ENCODE data around the gene SPIRE2.
A peak's percentile ranks its signal among the peaks of the same experiment; 100 is the strongest.
"Not testable (repeated sequence)": the region's sequence is repeated elsewhere in the genome, so short reads cannot be mapped to it uniquely, and the experiment has no call there.

SPIRE2 gene

DNA sequence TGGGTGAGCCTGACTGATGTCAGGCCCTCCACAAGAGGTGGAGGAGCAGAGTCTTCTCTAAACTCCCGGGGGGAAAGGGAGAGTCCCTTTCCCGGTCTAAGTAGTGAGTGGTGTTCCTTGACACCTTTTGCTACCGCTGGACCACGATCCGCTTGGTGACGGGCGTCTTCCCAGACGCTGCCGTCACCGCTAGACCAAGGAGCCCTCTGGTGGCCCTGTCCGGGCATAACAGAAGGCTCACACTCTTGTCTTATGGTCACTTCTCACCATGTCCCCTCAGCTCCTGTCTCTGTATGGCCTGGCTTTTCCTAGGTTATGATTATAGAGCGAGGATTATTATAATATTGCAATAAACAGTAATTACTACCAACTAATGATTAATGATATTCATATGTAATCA is 35.2 kb upstream of the SPIRE2 start:
- H3K36me3 ChIP-seq (ENCODE audit: control insufficient read depth, insufficient read depth, low read length): peaks cover 19% of the 10 kb centered on the region
- TF ChIP-seq, protein P1, sequence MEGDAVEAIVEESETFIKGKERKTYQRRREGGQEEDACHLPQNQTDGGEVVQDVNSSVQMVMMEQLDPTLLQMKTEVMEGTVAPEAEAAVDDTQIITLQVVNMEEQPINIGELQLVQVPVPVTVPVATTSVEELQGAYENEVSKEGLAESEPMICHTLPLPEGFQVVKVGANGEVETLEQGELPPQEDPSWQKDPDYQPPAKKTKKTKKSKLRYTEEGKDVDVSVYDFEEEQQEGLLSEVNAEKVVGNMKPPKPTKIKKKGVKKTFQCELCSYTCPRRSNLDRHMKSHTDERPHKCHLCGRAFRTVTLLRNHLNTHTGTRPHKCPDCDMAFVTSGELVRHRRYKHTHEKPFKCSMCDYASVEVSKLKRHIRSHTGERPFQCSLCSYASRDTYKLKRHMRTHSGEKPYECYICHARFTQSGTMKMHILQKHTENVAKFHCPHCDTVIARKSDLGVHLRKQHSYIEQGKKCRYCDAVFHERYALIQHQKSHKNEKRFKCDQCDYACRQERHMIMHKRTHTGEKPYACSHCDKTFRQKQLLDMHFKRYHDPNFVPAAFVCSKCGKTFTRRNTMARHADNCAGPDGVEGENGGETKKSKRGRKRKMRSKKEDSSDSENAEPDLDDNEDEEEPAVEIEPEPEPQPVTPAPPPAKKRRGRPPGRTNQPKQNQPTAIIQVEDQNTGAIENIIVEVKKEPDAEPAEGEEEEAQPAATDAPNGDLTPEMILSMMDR (IDR thresholded peaks at IDR 0.05; ENCODE audit: insufficient read depth, low read length, poor library complexity, severe bottlenecking): peak; percentile 55
- not testable (repeated sequence) for H3K27me3 ChIP-seq (replicated peaks; ENCODE audit: control insufficient read depth, insufficient read depth, low read length); H3K4me3 ChIP-seq (replicated peaks; ENCODE audit: low read depth, low read length); DNase-seq (ENCODE audit: extremely low read depth, insufficient read length)

DNA sequence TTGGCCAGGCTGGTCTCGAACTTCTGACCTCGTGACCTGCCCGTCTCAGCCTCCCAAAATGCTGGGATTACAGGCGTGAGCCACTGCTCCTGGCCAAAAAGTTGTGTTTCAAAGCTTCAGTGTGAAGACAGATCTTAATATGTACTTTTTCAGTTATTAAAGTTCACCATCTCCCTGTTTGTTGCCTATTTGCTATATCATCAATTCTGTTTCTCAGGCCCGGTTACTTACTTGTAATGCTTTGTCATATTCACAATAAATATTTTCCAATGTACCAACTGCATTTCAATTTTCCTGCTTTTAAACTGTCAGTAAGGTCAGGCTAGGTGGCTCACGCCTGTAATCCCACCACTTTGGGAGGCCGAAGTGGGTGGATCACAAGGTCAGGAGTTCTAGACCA is 34.3 kb upstream of the SPIRE2 start:
- H3K36me3 ChIP-seq (ENCODE audit: control insufficient read depth, insufficient read depth, low read length): peaks cover 24% of the 10 kb centered on the region
- TF ChIP-seq, protein P1 (IDR thresholded peaks at IDR 0.05; ENCODE audit: insufficient read depth, low read length, poor library complexity, severe bottlenecking): no peak

DNA sequence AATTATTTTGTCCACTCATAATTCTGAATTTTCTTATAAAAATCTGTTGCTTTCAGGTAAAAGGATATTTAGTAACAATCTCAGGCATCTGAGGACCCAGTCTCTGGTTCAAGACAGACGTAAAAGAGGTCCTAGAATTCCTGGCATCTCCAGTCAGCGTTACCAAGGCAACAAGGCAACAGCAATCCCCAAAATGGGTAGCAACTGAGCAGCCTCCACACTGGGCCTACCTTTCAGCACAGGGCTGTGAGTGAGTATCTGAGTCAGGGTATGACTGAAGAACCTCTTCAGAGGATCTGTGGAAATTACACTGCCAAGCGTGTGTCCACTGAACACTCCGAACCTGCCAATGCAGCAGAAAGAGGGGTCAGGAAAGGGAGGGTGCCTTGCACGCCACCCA is 32.6 kb upstream of the SPIRE2 start:
- TF ChIP-seq, protein P1 (IDR thresholded peaks at IDR 0.05; ENCODE audit: insufficient read depth, low read length, poor library complexity, severe bottlenecking): no peak
- no peak for DNase-seq (ENCODE audit: extremely low read depth, insufficient read length)
- H3K4me3 ChIP-seq (replicated peaks; ENCODE audit: low read depth, low read length): no peak overlapping the region
- H3K36me3 ChIP-seq (ENCODE audit: control insufficient read depth, insufficient read depth, low read length): peaks cover 26% of the 10 kb centered on the region
- H3K27me3 ChIP-seq (replicated peaks; ENCODE audit: control insufficient read depth, insufficient read depth, low read length): no peaks in the 10 kb centered on the region

More for the DNA sequence above, 34.3 kb upstream of the SPIRE2 start:
- DNase-seq (ENCODE audit: extremely low read depth, insufficient read length): no peak
- H3K4me3 ChIP-seq (replicated peaks; ENCODE audit: low read depth, low read length): no peak overlapping the region
- H3K27me3 ChIP-seq (replicated peaks; ENCODE audit: control insufficient read depth, insufficient read depth, low read length): no peaks in the 10 kb centered on the region

DNA sequence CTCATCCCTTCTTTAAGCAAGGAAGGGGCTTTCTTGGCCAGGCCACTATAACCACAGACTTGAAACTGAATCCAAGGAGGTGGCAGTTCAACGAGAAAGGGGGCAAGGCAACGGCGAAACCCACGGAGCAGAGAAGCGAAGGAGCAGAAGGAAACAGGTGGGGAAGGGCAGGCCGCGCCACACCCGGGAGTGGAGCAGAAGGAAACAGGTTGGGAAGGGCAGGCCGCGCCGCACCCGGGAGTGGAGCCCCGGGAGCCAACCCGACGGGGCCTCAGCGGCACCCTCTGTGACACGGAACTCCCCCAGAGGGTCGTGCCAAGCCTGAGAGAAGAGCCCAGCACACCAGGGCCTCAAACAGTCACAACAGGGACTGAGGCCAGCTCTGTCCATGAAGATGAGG is 32.2 kb upstream of the SPIRE2 start:
- TF ChIP-seq, protein P1 (IDR thresholded peaks at IDR 0.05; ENCODE audit: insufficient read depth, low read length, poor library complexity, severe bottlenecking): no peak
- no peak for DNase-seq (ENCODE audit: extremely low read depth, insufficient read length)
- H3K27me3 ChIP-seq (replicated peaks; ENCODE audit: control insufficient read depth, insufficient read depth, low read length): no peaks in the 10 kb centered on the region
- H3K4me3 ChIP-seq (replicated peaks; ENCODE audit: low read depth, low read length): no peak overlapping the region
- peaks cover 24% of the 10 kb centered on the region for H3K36me3 ChIP-seq (ENCODE audit: control insufficient read depth, insufficient read depth, low read length)

DNA sequence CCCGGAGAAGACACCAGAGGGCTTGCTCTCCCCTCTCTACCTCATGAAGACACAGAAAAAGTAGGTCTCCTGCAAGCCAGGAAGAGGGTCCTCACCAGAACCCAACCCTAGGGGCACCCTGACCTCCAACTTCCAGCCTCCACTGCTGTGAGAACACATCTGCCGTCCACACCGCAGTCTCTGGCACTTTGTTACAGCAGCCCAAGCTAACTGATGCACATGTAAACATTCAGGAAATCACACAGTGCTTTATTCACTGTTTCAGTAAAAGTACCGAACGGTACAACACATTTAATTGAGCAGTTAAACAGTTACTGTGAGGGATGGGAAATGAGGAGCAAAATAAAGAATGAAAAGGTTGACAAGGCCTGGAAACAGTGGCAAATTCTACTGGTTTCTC is 30.1 kb upstream of the SPIRE2 start:
- peaks cover 15% of the 10 kb centered on the region for H3K36me3 ChIP-seq (ENCODE audit: control insufficient read depth, insufficient read depth, low read length)
- H3K27me3 ChIP-seq (replicated peaks; ENCODE audit: control insufficient read depth, insufficient read depth, low read length): no peaks in the 10 kb centered on the region
- DNase-seq (ENCODE audit: extremely low read depth, insufficient read length): no peak
- TF ChIP-seq, protein P1 (IDR thresholded peaks at IDR 0.05; ENCODE audit: insufficient read depth, low read length, poor library complexity, severe bottlenecking): no peak
- H3K4me3 ChIP-seq (replicated peaks; ENCODE audit: low read depth, low read length): no peak overlapping the region

DNA sequence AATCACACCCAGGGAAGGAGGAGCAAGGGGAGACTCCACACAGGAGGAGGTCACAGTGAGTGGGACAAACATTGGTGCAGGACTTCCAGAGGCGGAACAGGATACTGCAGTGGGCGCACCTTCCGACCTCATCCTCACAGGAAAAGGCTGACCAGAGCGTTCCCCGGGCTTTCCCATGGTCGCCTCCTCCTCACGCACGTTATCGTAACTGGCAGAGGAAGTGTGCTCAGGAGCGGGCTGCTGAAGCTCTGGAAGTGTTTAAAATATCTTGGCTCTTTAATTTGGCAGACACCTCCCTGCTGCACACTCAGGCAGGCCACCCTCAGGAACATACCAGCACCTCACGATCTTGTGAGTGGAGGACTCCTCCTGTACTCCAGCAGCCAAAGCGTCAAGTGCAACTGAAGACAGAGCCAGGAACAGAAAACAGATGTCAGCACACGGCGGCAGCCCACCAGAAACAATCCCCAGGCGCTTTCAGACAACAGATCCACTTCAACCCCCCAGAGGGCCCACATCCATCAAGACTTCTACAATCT is 29.4 kb upstream of the SPIRE2 start:
- Histone ChIP-seq H3K27me3 (replicated peaks; ENCODE audit: control insufficient read depth, insufficient read depth, low read length) (no peaks in the 10 kb centered on the region), H3K36me3 (ENCODE audit: control insufficient read depth, insufficient read depth, low read length) (peaks cover 16% of the 10 kb centered on the region), H3K4me3 (replicated peaks; ENCODE audit: low read depth, low read length) (no peak overlapping the region)
- no peak for DNase-seq (ENCODE audit: extremely low read depth, insufficient read length)
- TF ChIP-seq, protein P1 (IDR thresholded peaks at IDR 0.05; ENCODE audit: insufficient read depth, low read length, poor library complexity, severe bottlenecking): no peak
